SK-N-SH (cell line): Measurements from ENCODE around the gene IDUA.

ENCODE experiments used
- CTCF ChIP-seq: fragments of 200-600 bp; sonication (generic); IDR thresholded peaks from 2 replicates; pipeline ENCODE4 v1.6.1; 2017; ENCODE audit warnings: antibody characterized with exemption, mild to moderate bottlenecking, moderate library complexity
- ELF1 ChIP-seq: IDR thresholded peaks from 2 replicates; pipeline ENCODE4 v1.4.0; 2012
- EP300 ChIP-seq, 2 experiments: IDR thresholded peaks; 2 replicates each; pipeline versions ENCODE4 v1.4.0 to v1.6.1; 2012; ENCODE audit warnings: borderline replicate concordance in 1 of 2, low read depth in 1 of 2, low read length in 1 of 2
- EZH2phosphoT487 ChIP-seq: fragments of 200-600 bp; sonication (generic); IDR thresholded peaks from 2 replicates; pipeline ENCODE4 v1.6.1; 2017; ENCODE audit warnings: low read depth, mixed run types, mild to moderate bottlenecking, antibody characterized with exemption, moderate library complexity, borderline replicate concordance
- FOSL2 ChIP-seq: IDR thresholded peaks from 2 replicates; pipeline ENCODE4 v1.4.0; 2012; ENCODE audit warnings: low read depth, mild to moderate bottlenecking, moderate library complexity, borderline replicate concordance
- JUND ChIP-seq: IDR thresholded peaks from 2 replicates; pipeline ENCODE4 v1.4.0; 2012
- MAX ChIP-seq: IDR thresholded peaks from 2 replicates; pipeline ENCODE4 v1.4.0; 2012; ENCODE audit warnings: low read depth
- PBX3 ChIP-seq: IDR thresholded peaks from 2 replicates; pipeline ENCODE4; 2012
- REST ChIP-seq: IDR thresholded peaks from 2 replicates; pipeline ENCODE4 v1.6.1; 2012; ENCODE audit warnings: mild to moderate bottlenecking, low read depth, low read length, moderate library complexity

- TF ChIP-seq FOSL2 (no peak), EZH2phosphoT487 (no peak), REST (no peak), MAX (no peak), ELF1 (no peak), PBX3 (no peak), CTCF (no peak), EP300 (IDR thresholded peaks at IDR 0.05; ENCODE audit: borderline replicate concordance in 1 of 2, low read depth in 1 of 2, low read length in 1 of 2) (no peak), JUND (no peak)
Observed at GRCh38 chr4:946103-946450, 40.8 kb upstream of the IDUA start.
